HG02588 (cell line): Measurements from ENCODE around the gene TP73.

Source experiments
- ATAC-seq: cut with Tn5 transposase; IDR thresholded peaks from one replicate; pipeline ENCODE4 v1.9.1; 2021; ENCODE audit warnings: mild to moderate bottlenecking, moderate library complexity; ENCODE audit not compliant: unreplicated experiment

Gene TP73

GRCh38 chr1:3670823-3671265, 18.5 kb downstream of the TP73 start:
- ATAC-seq, result no peak

- ATAC-seq, result no peak
Measured at GRCh38 chr1:3671371-3672180, 19.3 kb downstream of the TP73 start.

- ATAC-seq, result no peak
Measured at GRCh38 chr1:3672231-3672970, 20.1 kb downstream of the TP73 start.

DNA sequence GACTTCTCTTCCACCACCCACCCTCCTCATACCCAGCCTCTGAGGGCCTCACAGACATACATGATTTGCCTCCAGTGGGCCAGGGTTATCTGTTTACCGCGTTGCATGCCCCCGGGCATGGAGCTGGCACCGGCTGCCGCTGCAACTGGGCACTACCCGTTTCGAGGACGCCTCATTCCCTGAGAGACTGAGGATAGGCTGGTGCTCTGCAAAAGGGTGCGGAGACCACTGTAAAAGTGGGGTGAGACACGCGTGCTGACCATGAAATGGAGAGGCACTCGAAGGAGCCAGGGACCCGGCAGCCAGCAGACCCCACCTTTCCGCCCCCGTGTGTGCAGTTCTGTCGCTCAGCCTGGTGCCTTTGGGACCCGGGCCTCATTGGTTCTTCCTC, 20.6 kb downstream of the TP73 start:
- ATAC-seq, result no peak

- ATAC-seq, result no peak
Measured at GRCh38 chr1:3673381-3674099, 21.2 kb downstream of the TP73 start.

DNA sequence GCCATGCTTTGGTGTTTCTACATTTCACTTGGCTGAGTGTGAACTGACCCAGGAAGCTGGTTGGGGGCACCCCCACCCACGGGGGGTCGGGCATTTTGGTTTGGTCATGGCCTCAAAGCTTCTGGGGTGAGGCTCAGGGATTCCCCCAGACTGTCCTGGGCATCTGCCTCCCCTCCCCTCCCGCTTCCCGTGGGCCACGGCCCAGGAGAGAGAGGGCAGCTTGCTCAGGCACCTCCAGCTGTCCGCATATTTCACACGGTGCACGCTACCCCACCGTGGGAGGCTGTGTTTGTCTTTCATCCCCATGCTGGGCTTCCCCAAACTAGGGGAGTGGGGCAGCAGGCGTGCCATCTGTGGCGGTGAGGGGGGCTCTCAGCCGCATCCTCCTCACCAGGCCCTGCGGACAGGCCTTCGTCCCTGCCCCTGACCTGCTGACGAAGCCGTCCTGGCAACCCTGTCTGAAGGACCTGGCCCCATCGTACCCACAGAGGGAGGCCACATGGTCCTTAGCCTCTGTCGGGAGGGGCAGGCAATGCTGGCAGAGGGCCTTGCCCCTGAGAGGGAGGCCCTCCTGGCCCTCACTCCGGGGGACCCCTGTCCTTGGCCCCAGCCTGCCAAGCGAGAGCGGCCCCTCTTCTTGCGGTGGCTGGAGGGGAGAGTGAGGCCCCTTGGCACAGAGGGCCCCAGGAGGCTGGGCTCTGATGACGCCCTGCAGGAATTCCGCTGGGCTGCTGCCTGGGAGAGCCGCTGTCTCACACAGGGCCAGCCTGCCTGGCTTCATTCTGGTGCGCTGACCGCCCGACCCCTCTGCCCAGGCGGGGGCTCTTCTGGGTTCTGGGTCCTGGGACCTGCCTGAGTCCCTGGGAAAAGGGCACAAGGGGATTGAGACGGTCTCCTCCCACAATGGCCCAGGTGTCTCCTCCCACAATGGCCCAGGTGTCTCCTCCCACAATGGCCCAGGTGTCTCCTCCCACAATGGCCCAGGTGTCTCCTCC, 22.1 kb downstream of the TP73 start:
- no peak for ATAC-seq

- no peak for ATAC-seq
Measured at GRCh38 chr1:3675436-3675835, 23.1 kb downstream of the TP73 start.

- peak; percentile 56 for ATAC-seq
Measured at GRCh38 chr1:3676581-3677470, 24.5 kb downstream of the TP73 start.

DNA sequence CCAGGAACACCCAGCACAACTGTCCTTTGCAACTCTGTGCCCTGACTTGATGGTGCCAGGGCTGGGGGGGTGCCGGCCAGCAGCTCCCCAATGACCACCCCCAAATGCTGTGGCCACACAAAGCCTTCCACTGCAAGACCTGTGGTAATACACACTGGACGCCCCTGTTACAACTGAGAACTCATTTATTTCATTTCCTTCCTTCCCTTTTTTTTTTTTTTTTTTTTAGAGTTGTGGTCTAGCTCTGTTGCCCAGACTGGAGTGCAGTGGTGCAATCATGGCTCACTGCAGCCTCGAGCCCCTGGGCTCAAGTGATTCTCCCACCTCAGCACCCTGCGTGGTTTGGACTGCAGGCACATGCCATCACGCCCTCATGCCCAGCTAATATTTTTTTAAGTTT, 25.2 kb downstream of the TP73 start:
- ATAC-seq, result no peak

DNA sequence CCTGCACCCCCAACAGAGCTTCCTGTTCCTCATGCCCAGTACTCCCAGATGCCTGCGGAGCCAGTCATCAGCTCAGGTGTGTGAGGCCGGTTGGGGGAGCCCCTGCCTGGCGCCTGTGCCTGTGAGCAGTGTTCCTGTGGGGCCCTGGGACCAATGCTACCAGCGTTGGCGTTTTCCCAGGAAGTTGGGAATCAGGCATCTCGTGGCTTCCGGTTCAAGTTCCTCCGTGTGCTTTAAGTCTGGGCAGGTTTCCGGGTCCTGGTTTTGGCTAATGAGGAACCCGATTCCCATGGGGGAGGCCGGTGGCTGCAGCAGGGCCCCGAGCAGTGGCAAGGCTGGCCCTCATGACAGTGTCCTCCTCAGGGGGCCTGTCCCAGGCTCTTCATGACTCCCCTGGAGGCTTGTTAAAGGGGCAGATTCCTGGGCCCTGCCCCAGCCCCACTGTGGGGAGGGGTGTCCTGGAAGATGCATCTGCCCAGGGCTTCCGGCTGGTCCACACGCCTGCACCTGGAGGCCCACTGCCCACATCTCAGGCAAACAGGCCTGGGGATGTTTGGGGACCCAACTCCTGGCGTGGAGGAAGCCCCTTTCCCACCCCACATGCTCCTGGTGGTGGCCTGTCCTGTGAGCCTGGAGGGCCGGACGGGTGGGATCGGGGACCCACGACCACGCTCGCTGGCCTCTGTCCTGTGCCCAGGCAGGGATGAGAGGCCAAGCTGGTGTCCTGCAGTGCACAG, 26.2 kb downstream of the TP73 start:
- no peak for ATAC-seq

- no peak for ATAC-seq
Measured at GRCh38 chr1:3679098-3679555, 26.8 kb downstream of the TP73 start.

GRCh38 chr1:3679799-3680453, 27.6 kb downstream of the TP73 start:
- no peak for ATAC-seq

DNA sequence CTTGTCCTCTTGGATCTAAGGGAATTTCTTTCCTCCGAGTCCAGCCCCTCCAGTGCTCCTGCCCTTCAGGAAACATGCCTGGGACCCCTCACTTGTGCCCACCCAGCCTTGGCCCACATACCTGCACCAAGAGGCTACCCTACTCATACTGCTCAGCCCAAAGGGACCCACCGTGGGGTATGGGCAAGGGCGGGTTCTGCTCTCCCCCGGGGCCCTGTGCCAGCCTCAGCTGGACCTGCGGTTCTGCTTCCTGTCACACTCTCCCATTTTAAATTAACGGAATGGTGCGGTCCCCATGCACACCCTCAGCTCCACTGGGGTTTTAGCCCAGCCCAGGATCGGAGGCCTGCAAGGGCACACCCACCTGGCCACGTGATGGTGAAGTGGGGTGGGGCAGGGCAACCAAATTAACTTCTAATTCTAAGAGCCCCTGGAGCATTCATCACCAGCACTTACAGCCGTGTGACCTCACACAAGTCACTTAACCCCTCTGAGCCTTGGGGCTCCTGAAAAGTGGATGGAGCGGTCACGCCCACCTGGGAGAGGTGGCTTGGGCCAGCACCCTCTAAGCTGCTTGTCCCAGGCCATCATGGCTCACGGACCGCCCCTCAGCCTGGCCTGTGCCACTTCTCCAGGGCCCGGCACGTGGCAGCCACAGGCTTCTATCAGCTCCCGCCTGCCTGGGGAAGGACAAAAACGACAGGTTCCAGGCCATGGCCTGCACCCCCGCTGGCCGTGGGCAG, 28.3 kb downstream of the TP73 start:
- no peak for ATAC-seq

- ATAC-seq, result no peak
Measured at GRCh38 chr1:3681231-3681897, 29.0 kb downstream of the TP73 start.

DNA sequence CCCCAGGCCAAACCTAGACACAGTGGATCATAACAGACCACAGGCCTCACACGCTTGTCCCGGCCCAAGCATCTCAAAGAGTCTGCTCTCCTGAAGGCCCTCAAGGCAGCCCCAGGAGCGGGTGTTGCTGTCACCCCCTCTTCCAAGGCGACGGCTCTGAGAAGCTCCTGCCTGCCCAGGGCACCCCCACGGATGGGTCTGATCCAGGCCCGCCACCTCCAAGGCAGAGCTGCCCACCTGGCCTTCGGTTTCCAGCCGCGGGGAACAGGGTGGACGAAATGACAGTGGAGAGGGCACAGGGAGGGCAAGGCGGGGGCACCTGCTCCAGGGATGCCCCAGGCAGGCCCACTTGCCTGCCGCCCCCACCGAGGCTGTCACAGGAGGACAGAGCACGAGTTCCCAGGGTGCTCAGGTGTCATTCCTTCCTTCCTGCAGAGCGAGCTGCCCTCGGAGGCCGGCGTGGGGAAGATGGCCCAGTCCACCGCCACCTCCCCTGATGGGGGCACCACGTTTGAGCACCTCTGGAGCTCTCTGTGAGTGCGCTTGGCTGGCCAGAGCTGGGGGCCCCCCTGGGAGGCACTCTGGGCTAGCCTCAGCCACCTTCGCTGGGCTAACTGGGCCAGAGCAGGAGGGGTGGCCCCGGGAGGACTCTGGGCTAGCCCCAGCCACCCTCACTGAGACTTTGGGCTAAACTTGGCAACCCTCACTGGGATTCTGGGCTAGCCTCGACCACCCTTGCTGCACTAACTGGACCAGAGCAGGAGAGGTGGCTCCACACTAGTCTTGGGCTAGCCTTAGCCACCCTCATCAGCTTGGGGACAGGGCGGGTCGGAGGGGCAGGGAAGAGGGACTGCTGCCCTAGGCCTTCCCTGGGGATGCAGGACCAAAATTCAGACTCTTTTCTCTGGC, 29.8 kb downstream of the TP73 start:
- ATAC-seq, result no peak

- no peak for ATAC-seq
Measured at GRCh38 chr1:3683197-3683596, 30.9 kb downstream of the TP73 start.
